Fibroblast of the aortic adventitia (primary cell): ENCODE measurements around the gene OR2F2. TPM values are rescaled to one million over a fixed set of nuclear protein-coding genes. Genes with fewer than 3 reads are reported as not detected.

Source experiments
- total RNA-seq: library from RNA; depleted of rRNA; stranded (reverse); fragments of >200 nt; gene quantifications from 2 replicates; pipeline ENCODE4 v1.2.3, GENCODE V29; 2012; ENCODE audit warnings: low replicate concordance

Gene OR2F2
- total RNA-seq, 1 donor: not detected

Other genes with a start within 250 kb of the OR2F2 start
- gene CTAGE6, start 177.5 kb upstream of the OR2F2 start, total RNA-seq: 0.90 and 4.5 TPM in 2 replicates
- gene TCAF1, start 33.1 kb upstream of the OR2F2 start, total RNA-seq: 50.0 and 61.5 TPM in 2 replicates
- gene OR2F1, start 19.6 kb downstream of the OR2F2 start, total RNA-seq: 0.09 TPM in 1 of 2 replicates, not detected in the other
- gene OR6B1, start 65.1 kb downstream of the OR2F2 start, total RNA-seq: not detected in 2 replicates
- not detected in 2 replicates for gene OR2A5, start 113.7 kb downstream of the OR2F2 start, total RNA-seq
- gene OR2A25, start 134.6 kb downstream of the OR2F2 start, total RNA-seq: not detected in 2 replicates
- gene OR2A12, start 151.0 kb downstream of the OR2F2 start, total RNA-seq: not detected in 2 replicates
- gene OR2A2, start 174.3 kb downstream of the OR2F2 start, total RNA-seq: not detected in 2 replicates
- not detected in 2 replicates for gene OR2A14, start 187.9 kb downstream of the OR2F2 start, total RNA-seq
- 1.7 and 2.9 TPM in 2 replicates for gene CTAGE4, start 248.2 kb downstream of the OR2F2 start, total RNA-seq